A549 (cell line): Measurements from ENCODE around the gene IGLL1.

Source experiments
- BHLHE40 ChIP-seq: IDR thresholded peaks from 2 replicates; pipeline ENCODE4 v1.6.1; 2012; ENCODE audit warnings: low read depth, low read length, inconsistent platforms
- CTCF ChIP-seq: fragments of >200 bp; sonication (Bioruptor Twin); formaldehyde crosslinking; IDR thresholded peaks from 3 replicates; pipeline ENCODE4 v1.5.1; 2016
- EP300 ChIP-seq, 2 experiments: fragments of >200 bp; sonication (Bioruptor Twin); formaldehyde crosslinking; IDR thresholded peaks; 2 replicates in 1 of 2; 3 replicates in 1 of 2; pipeline ENCODE4 v1.6.1; 2016 to 2017
- ESRRA ChIP-seq: fragments of 150-350 bp; IDR thresholded peaks from 2 replicates; pipeline ENCODE4 v1.6.1; 2014; ENCODE audit warnings: mild to moderate bottlenecking, low read length, borderline replicate concordance
- JUN ChIP-seq, 2 experiments: fragments of >200 bp; sonication (Bioruptor Twin); formaldehyde crosslinking; IDR thresholded peaks; 2 replicates in 1 of 2; 3 replicates in 1 of 2; pipeline ENCODE4 v1.6.1; 2016 to 2017
- JUNB ChIP-seq: fragments of >200 bp; sonication (Bioruptor Twin); formaldehyde crosslinking; IDR thresholded peaks from 2 replicates; pipeline ENCODE4 v1.6.1; 2016
- MAFK ChIP-seq: fragments of 450-650 bp; IDR thresholded peaks from 2 replicates; pipeline ENCODE4 v1.6.1; 2014; ENCODE audit not compliant: partially characterized antibody
- POLR2A ChIP-seq: IDR thresholded peaks from 2 replicates; pipeline ENCODE4 v1.6.1; 2012; ENCODE audit warnings: mild to moderate bottlenecking, low read length
- RAD21 ChIP-seq, 2 experiments: fragments of >200 bp in 1 of 2; sonication (Bioruptor Twin) in 1 of 2; formaldehyde crosslinking in 1 of 2; IDR thresholded peaks in 1 of 2; conservative IDR thresholded peaks in 1 of 2; 2 replicates in 1 of 2; 3 replicates in 1 of 2; pipeline ENCODE4 v1.6.1; 2012 to 2018; ENCODE audit warnings: inconsistent platforms in 1 of 2
- REST ChIP-seq: fragments of 200-600 bp; sonication (generic); IDR thresholded peaks from 2 replicates; pipeline ENCODE4 v1.6.1; 2016; ENCODE audit warnings: antibody characterized with exemption, mild to moderate bottlenecking, moderate library complexity
- RFX5 ChIP-seq: fragments of 450-650 bp; IDR thresholded peaks from 2 replicates; pipeline ENCODE4 v1.7.1; 2014; ENCODE audit warnings: antibody characterized with exemption, mild to moderate bottlenecking, moderate library complexity
- SMC3 ChIP-seq: fragments of >200 bp; sonication (Bioruptor Twin); formaldehyde crosslinking; IDR thresholded peaks from 3 replicates; pipeline ENCODE4 v1.6.1; 2018; ENCODE audit warnings: inconsistent platforms
- TP53 ChIP-seq: fragments of 250-450 bp; sonication (Bioruptor Pico); IDR thresholded peaks from 2 replicates; pipeline ENCODE4 v1.5.0; 2021; ENCODE audit warnings: mild to moderate bottlenecking, moderate library complexity
- USF2 ChIP-seq: fragments of 450-650 bp; IDR thresholded peaks from 2 replicates; pipeline ENCODE4 v1.6.1; 2014; ENCODE audit warnings: antibody characterized with exemption

- TF ChIP-seq RAD21 (conservative IDR thresholded peaks at IDR 0.05 in 1 of 2, IDR thresholded peaks at IDR 0.05 in 1 of 2) (no peak), CTCF (no peak), POLR2A (no peak), MAFK (no peak), JUNB (no peak), REST (no peak), ESRRA (no peak), SMC3 (no peak), JUN (IDR thresholded peaks at IDR 0.05) (no peak), EP300 (IDR thresholded peaks at IDR 0.05) (no peak), USF2 (no peak), RFX5 (no peak), TP53 (CRISPR knock-in tag) (no peak), BHLHE40 (no peak)
Measured at GRCh38 chr22:23547818-23548500, 32.1 kb downstream of the IGLL1 start.
